GM21360 (cell line): Measurements from ENCODE around the gene SPINK7.
"Not testable (repeated sequence)": the region's sequence is repeated elsewhere in the genome, so short reads cannot be mapped to it uniquely, and the experiment has no call there.

Source experiments
- ATAC-seq: cut with Tn5 transposase; IDR thresholded peaks from one replicate; pipeline ENCODE4 v1.9.1; 2021; ENCODE audit warnings: mild to moderate bottlenecking, moderate library complexity; ENCODE audit not compliant: unreplicated experiment

SPINK7 gene

GRCh38 chr5:148312153-148312552 lies at the start of gene SPINK7:
SPINK7 (plus strand) TSS chr5:148312423; CDS start chr5:148312484, 61 bp downstream.
- ATAC-seq: no peak

DNA sequence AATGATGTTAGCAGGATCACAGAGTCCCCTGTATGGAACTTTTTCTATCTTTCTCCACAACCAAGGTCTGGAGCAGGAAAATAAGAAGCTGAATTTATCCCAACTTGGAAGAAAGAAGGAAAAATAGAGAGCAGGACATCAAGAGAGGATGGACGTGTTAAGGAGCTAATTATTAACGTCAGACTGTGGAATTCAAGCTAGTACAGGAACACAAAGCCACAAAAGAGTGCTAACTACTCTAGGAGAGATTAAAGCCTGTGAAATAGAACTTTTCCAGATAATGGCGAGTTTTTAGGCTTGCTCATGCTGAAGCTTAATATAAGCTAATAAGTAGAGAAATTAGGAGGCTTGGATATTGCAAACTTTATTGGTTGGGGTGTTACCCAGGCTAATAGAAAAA lies 44.3 kb upstream of the SPINK7 start:
- no peak for ATAC-seq

- ATAC-seq: no peak
Measured at GRCh38 chr5:148268566-148268965, 43.7 kb upstream of the SPINK7 start, which contains the start of gene SPINK13. SPINK13 (plus strand) TSS chr5:148268794; CDS start chr5:148270073, 1,279 bp downstream.

GRCh38 chr5:148275129-148275528 lies 37.1 kb upstream of the SPINK7 start:
- ATAC-seq: not testable (repeated sequence)

DNA sequence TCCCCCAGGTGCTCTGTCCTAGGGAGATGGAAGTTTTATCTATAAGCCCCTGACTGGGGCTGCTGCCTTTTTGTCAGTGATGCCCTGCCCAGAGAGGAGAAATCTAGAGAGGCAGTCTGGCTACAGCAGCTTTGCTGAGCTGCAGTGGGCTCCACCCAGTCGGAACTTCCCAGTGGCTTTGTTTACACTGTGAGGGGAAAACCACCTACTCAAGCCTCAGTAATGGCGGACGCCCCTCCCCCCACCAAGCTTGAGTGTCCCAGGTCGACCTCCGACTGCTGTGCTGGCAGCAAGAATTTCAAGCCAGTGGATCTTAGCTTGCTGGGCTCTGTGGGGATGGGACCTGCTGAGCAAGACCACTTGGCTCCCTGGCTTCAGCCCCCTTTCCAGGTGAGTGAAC lies 31.3 kb upstream of the SPINK7 start:
- ATAC-seq: not testable (repeated sequence)

DNA sequence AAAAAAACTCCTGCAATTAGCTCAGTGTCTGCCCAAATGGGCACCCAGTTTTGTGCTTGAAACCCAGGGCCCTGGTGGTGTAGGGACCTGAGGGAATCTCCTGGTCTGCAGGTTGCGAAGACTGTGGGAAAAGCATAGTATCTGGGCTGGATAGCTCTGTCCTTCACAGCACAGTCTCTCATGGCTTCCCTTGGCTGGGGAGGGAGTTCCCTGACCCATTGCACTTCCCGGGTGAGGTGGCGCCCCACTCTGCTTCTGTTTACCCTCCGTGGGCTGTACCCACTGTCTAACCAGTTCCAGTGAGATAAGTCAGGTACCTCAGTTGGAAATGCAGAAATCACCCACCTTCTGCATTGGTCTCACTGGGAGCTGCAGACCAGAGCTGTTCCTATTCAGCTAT lies 30.9 kb upstream of the SPINK7 start:
- ATAC-seq: not testable (repeated sequence)

DNA sequence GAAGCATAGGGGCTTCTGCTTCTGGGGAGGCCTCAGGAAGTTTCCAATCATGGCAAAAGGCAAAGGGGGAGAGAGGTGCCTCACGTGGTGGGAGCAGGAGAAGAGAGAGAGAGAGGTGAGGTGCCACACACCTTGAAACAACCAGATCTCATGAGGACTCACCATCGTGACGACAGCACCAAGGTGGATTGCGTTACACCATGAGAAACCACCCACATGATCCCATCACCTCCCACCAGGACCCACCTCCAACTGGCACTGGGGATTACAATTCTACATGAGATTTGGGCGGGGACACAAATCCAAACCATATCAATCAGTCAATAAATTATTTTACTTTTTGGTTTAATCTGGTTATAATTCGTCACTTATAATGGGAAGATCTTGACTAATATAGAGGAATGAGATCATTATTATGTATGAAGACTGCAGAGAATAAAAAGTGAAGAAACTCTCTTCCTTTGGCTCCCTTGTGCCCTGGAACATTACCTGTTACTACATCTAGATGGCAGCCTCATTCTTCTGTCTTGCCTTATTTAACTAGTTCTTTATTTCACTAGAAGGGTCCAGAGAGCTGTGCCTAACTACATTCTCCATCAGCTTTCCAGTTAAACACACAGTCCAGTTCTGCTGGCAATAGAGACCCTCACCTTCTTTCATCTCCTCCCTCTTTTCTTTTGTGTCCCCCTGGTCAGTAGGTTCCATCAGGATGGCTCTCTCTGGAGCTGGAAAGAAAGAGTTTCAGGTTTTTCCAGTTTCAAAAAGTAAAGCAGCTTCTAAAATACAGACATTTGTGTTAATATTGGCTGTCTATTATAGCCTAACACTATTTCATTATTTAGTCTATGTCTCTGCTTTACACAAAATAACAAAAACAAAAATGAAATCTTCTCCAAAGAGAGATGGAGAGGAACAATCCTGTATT lies 21.7 kb upstream of the SPINK7 start:
- no peak for ATAC-seq

DNA sequence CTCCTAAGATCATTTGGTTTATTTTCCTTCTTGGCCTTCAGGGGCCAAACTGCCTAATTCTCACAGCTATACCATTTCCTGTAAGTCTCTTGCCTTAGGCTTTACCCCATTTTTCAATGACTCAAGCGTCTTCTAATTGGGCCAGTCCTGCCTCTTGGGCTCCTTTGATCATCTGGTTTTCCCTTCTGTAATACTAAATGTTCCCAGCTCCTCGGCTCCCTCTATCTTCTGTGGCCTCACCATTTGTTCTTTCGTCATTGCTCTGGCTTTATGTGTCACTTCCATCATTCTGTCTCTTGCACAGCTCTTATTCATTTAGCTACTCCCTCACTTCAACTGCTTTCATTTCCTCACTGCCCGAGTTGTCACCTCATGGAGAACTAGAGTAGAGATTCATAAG lies 14.5 kb upstream of the SPINK7 start:
- no peak for ATAC-seq

DNA sequence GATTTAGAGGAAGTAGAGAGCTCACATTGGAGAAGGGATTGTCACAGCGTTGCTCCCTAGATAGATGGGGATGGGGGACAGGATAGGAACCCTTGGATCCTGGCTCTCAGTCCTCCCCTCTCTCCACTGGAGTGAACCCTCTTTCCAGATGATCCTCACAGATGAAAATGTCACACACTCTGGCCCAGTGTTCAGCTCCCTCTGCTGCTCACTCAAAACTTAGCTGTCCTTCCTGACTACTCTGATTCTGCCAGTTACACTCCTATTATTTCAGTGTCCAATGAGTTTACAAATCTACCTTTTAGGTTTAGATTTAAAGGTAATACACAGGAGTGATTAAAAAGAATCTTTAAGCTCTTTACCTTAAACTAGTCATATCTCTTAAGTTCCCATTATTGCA lies 5.8 kb upstream of the SPINK7 start:
- ATAC-seq: no peak

DNA sequence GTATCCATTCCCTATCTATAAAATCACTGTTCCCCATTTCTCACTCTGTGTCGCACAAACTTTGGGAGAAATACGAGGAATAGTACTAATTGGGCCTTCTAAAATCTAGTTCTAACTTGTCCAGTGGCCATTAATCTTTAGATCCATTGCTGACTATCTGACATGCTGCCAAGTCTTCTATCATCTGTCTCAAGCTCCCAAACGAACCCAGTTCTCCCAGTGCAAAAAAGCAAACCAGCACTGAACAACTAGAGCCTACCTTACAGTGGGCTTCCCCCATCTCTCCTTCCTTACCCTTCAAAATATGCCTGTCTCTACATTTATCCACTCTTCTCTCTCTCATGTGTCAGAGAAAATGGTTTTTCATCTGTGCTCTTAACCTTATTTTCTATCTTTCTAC lies 3.2 kb upstream of the SPINK7 start:
- no peak for ATAC-seq

DNA sequence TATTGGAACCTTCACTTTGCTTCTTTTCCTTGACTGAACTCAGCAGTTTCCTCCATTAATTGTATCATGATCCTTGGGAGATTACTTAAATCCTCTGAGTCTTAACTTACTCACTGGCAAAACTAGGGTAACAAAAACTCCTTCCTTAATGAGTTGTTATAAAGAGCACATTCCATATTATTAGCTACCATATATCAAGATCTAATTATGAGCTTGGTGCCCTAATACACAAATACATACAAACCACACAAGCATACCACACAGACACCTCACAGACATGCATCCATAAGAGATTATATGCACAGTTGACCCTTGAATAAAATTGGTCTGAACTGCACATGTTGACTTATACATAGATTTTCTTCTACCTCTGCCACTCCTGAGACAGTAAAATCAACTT lies 2.5 kb upstream of the SPINK7 start:
- ATAC-seq: no peak

DNA sequence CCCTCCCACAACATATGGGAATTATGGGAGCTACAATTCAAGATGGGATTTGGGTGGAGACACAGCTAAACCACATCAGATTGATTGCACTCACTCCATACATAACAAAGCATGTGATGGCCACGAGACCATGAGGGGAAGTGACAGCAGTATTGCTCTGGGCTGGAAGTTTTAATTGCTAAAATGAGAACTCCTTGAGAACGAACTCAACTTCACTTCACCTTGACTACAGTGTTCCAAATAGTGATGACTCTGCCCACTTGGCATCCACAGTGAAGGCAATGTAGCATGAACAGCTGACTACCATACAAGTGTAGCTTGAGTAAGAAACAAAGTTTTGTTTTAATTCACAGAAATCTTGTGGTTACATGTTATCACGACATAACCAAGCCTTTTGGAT lies 739 bp upstream of the SPINK7 start:
- no peak for ATAC-seq

DNA sequence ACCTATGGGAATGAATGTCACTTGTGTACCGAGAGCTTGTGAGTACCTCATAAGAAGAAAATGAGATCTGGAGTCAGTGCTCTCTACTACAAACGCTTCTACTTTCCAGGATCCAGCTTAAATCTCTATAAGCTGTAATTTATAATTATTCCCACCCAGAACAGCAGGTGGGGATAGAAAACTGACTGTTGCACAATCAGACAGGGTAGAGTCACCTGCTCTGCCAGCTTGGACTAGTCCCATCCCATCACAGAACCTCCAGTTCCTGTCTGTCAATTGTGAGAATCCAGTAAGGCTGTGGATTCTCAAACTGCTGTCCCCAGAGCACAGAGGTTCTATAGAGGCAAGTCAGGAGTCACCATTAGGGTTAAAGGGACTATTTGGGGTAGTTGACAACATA lies 2.0 kb downstream of the SPINK7 start:
- ATAC-seq: no peak

DNA sequence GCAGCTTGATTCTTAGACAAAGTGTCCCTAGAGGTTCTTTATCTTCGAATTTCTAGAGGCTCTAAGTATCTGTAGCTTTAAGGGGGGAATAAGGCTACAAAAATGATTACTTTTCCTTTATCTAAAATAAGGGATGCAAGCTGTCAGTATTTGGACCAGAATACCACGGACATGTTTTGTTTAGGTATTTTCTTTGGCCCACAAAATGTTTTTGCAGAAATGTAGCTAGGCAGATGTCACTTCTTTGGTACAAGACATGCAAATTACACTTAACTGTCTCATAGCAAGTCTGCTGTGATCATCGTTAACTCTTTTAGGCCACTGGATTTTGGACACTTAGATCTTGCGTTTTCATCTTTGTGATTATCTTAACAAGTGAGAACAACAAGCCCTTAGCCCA lies 2.5 kb downstream of the SPINK7 start:
- ATAC-seq: no peak

DNA sequence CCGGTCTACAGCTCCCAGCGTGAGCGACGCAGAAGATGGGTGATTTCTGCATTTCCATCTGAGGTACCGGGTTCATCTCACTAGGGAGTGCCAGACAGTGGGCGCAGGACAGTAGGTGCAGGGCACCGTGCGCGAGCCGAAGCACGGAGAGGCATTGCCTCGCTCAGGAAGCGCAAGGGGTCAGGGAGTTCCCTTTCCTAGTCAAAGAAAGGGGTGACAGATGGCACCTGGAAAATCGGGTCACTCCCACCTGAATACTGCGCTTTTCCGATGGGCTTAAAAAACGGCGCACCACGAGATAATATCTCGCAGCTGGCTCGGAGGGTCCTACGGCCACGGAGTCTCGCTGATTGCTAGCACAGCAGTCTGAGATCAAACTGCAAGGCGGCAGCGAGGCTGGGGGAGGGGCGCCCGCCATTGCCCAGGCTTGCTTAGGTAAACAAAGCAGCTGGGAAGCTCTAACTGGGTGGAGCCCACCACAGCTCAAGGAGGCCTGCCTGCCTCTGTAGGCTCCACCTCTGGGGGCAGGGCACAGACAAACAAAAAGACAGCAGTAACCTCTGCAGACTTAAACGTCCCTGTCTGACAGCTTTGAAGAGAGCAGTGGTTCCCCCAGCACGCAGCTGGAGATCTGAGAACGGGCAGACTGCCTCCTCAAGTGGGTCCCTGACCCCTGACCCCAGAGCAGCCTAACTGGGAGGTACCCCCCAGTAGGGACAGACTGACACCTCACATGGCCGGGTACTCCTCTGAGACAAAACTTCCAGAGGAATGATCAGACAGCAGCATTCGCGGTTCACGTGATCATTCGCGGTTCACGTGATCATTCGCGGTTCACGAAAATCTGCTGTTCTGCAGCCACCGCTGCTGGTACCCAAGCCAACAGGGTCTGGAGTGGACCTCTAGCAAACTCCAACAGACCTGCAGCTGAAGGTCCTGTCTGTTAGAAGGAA lies 8.1 kb downstream of the SPINK7 start:
- ATAC-seq: not testable (repeated sequence)

DNA sequence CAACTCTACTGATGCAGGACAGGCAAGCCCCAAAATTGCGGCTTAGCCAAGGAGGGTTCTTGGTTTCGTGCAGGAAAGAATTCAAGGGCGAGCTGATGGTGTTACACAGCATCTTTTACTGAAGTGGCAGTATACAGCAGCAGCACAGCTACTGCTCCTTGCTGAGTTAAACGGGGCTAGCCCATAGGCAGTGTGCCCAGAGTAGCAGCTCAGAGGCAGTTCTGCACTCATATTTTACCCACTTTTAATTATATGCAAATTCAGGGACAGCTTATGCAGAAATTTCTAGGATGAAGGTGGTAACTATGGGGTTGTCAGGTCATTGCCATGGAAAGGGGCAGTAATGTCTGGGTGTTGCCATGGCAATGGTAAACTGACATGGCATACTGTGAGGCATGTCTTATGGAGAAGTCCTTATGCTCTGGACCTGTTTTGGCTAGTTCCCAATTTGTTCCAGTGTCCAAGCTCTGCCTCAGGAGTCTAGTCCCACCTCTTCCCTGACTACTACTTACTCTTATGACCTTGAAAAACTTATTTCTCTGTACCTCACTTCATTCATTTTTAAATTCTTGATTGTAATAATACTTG lies 21.1 kb downstream of the SPINK7 start:
- ATAC-seq: no peak

DNA sequence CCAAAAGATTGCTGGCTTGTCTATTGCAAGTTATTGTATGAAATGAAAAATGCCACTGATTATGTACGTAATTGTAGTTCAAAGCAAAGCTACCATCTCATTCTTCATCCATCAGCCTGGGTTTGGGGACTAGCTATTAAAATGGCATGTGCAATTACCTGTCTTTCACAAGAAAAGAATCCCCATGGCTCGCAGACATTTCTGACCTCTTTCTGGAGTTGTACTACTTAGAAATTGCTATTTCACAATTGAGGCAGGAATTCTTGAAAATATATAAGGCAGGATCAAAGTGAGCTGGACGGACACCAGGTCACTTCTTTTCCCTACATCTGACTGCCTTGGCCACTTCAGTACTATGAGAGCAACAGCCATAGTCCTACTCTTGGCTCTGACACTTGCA lies 23.0 kb downstream of the SPINK7 start, which contains the start of gene SPINK9:
Gene SPINK9, plus strand, starts transcription at position 301 of the 400 bp plus-strand sequence. Its CDS starts 55 bp downstream, at position 356.
- no peak for ATAC-seq

DNA sequence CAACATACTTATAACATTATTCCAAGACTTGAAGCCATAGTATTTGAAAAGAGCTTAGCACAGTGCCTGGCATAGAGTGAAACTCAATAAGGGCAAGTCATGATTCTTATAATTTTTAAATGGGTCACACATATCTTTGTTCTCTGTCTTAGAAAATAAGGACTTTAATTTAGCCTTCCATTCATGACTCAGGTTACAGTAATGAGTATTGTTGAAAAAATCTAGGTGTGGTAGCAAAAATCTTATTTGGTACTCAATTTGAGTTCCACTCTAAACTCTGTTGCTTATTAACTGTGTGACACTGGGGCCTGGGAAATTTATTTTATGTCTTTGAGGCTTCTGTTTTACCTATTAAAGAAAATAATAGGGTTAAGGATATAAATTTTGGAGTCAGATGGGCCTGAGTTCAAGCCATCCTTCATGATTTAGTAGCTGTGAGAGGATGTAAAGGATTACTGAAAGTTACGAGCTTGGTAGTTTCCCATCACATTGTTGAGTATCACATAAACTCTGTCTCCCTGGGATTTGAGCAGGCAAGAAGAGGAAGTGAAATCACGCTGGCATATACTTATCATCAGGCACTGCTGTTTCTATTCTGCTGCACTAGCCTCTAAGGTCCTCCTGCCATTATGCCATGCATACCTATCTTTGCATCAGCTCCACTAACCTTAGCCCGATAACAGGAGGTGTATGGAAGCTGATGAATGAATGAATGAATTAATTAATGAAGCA lies 24.6 kb downstream of the SPINK7 start:
- ATAC-seq: peak; percentile 80

- ATAC-seq: no peak
Measured at GRCh38 chr5:148342371-148343045, 30.3 kb downstream of the SPINK7 start.

GRCh38 chr5:148343046-148343407 lies 30.8 kb downstream of the SPINK7 start:
- no peak for ATAC-seq
